Stimulated activated CD8-positive, alpha-beta memory T cell treated with anti-CD3 and anti-CD28 coated beads, Interleukin-15, amount 100 ng/mL, for 4 hours (primary cell): ENCODE results near the gene MEGF6.
"Not testable (repeated sequence)": the region's sequence is repeated elsewhere in the genome, so short reads cannot be mapped to it uniquely, and the experiment has no call there.

Experiments
- DNase-seq, 2 donors: peaks; one replicate each; pipeline ENCODE4 v3.0.0-alpha.2; 2020; ENCODE audit warnings: low read depth in 2 of 2

MEGF6 gene

GRCh38 chr1:3629561-3630160 is 18.4 kb upstream of the MEGF6 start:
- no peak for DNase-seq

- no peak for DNase-seq
Observed at GRCh38 chr1:3628445-3628844, 17.1 kb upstream of the MEGF6 start.

- no peak for DNase-seq
Observed at GRCh38 chr1:3627515-3628253, 16.4 kb upstream of the MEGF6 start.

GRCh38 chr1:3626025-3626424 is 14.7 kb upstream of the MEGF6 start:
- DNase-seq = no peak

- DNase-seq = no peak
Observed at GRCh38 chr1:3625151-3625907, 14.0 kb upstream of the MEGF6 start.

GRCh38 chr1:3624200-3625136 is 13.2 kb upstream of the MEGF6 start, which contains the start of gene TPRG1L:
Gene TPRG1L (plus strand): TSS chr1:3625015. CDS start chr1:3625073, 58 bp downstream.
- DNase-seq = peak; percentile 94 to 97

- no peak for DNase-seq
Observed at GRCh38 chr1:3623441-3624199, 12.3 kb upstream of the MEGF6 start.

- not testable (repeated sequence) for DNase-seq
Observed at GRCh38 chr1:3622102-3622501, 10.8 kb upstream of the MEGF6 start.

GRCh38 chr1:3621151-3621671 is 9.9 kb upstream of the MEGF6 start:
- DNase-seq = not testable (repeated sequence)

- no peak for DNase-seq
Observed at GRCh38 chr1:3620708-3621107, 9.4 kb upstream of the MEGF6 start.

- DNase-seq = peak; percentile 39 to 48
Observed at GRCh38 chr1:3618881-3619671, 7.8 kb upstream of the MEGF6 start.

GRCh38 chr1:3618531-3618880 is 7.2 kb upstream of the MEGF6 start:
- DNase-seq = no peak

GRCh38 chr1:3617806-3618345 is 6.6 kb upstream of the MEGF6 start:
- DNase-seq = no peak

- DNase-seq = no peak
Observed at GRCh38 chr1:3616861-3617260, 5.6 kb upstream of the MEGF6 start.

- no peak for DNase-seq
Observed at GRCh38 chr1:3614755-3615742, 3.7 kb upstream of the MEGF6 start.

- DNase-seq = no peak
Observed at GRCh38 chr1:3612123-3612522, 815 bp upstream of the MEGF6 start.

GRCh38 chr1:3610527-3611169 is 660 bp downstream of the MEGF6 start:
- no peak for DNase-seq
